Kidney epithelial cell (primary cell): ENCODE results near the gene PHACTR2. TPM values are rescaled to one million over a fixed set of nuclear protein-coding genes. Genes with fewer than 3 reads are reported as not detected.
"Not testable (repeated sequence)": the region's sequence is repeated elsewhere in the genome, so short reads cannot be mapped to it uniquely, and the experiment has no call there.

Experiments
- DNase-seq: peaks from one replicate; pipeline ENCODE4 v3.0.0-alpha.2; 2010; ENCODE audit warnings: low read depth
- H3K27me3 ChIP-seq: 2 replicates; pipeline ENCODE4 v1.6.0; 2011; ENCODE audit warnings: low read length; ENCODE audit not compliant: control insufficient read depth, insufficient read depth
- H3K36me3 ChIP-seq: 2 replicates; pipeline ENCODE4 v1.5.1; 2011; ENCODE audit warnings: low read length; ENCODE audit not compliant: control insufficient read depth, insufficient read depth
- H3K4me3 ChIP-seq: 2 replicates; pipeline ENCODE4 v1.5.1; 2011; ENCODE audit warnings: low read depth, mild to moderate bottlenecking, control low read depth, low read length
- CTCF ChIP-seq: IDR thresholded peaks from 2 replicates; pipeline ENCODE4 v1.5.1; 2011; ENCODE audit warnings: mild to moderate bottlenecking, moderate library complexity, low read length, control low read depth, inconsistent platforms; ENCODE audit not compliant: insufficient read depth, poor library complexity, severe bottlenecking
- total RNA-seq: library from RNA; depleted of rRNA; stranded (reverse); fragments of >200 nt; gene quantifications from 2 replicates; pipeline ENCODE4 v1.2.3, GENCODE V29; 2015

The PHACTR2 gene
- total RNA-seq, 1 donor from 2014 or later, result 19.6 TPM

DNA sequence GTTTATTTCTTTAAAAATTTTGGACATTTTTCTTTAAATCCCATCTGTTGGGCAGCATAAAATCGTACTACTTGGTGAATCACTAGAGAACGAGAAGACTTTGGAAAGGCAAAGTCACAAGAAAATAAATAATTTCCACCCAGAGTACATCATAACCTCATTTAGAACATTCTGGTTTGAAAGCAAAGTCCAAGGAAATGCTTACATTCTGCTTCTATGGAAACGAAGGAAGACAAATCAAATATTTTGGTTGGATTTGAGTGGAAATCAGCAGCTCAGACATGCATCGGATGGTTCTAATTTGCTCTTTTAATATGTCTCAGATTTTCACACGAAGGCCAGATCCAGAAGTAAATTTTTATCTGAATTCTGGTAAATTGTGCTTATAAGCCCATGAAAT, 104.7 kb downstream of the PHACTR2 start:
- Histone ChIP-seq H3K4me3 (no peak overlapping the region), H3K27me3 (no peaks in the 10 kb centered on the region), H3K36me3 (no peaks in the 10 kb centered on the region)
- DNase-seq, result no peak
- no peak for TF ChIP-seq CTCF

DNA sequence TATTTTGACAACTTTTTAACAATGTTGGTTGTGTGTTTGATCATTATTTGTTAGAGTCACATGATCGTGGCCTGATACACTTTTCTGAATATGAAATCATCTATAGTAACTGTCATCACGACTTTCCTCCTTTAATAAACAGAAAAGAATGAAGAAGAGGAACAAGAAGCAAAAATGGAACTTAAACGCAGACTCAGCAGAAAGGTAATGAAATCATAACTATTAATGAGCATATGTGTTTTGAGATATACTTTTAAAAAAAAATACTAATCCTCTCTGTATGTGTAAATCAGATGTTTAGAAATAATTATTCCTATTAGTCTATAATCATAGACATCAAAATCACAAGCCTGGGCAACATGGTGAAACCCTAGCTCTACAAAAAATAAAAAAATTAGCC, 105.3 kb downstream of the PHACTR2 start:
- Histone ChIP-seq H3K27me3 (no peaks in the 10 kb centered on the region), H3K4me3 (no peak overlapping the region), H3K36me3 (no peaks in the 10 kb centered on the region)
- TF ChIP-seq CTCF, result no peak
- DNase-seq, result no peak

DNA sequence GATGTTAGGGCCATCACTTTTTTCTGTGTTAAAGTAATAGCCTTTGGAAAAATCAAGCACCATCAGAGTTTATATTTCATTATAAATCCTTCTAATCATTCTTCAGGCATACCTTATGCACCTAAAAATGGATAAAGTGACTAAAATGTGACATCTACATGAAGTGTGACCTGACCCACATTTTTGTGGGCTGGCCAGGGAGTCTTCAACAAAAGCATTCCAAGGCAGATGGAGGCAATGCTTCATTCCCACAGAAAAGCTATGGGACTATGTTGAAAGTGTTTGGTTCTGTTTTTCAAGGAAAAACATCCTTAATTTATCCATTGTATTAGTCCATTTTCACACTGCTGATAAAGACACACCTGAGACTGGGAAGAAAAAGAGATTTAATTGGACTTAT, 106.6 kb downstream of the PHACTR2 start:
- no peaks in the 10 kb centered on the region for H3K36me3 ChIP-seq
- no peaks in the 10 kb centered on the region for H3K27me3 ChIP-seq
- H3K4me3 ChIP-seq, result no peak overlapping the region
- no peak for DNase-seq
- TF ChIP-seq CTCF, result no peak

DNA sequence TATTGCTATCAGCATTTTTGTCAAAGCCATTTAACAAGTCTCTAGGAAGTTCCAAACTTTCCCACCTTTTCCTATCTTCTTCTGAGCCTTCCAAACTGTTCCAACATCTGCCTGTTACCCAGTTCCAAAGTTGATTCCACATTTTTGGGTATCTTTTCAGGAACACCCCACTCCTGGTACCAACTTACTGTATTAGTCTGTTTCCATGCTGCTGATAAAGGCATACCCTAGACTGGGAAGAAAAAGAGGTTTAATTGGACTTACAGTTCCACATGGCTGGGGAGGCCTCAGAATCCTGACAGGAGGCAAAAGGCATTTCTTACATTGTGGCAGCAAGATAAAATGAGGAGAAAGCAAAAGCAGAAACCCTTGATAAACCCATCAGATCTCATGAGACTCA, 108.6 kb downstream of the PHACTR2 start:
- not testable (repeated sequence) for DNase-seq

DNA sequence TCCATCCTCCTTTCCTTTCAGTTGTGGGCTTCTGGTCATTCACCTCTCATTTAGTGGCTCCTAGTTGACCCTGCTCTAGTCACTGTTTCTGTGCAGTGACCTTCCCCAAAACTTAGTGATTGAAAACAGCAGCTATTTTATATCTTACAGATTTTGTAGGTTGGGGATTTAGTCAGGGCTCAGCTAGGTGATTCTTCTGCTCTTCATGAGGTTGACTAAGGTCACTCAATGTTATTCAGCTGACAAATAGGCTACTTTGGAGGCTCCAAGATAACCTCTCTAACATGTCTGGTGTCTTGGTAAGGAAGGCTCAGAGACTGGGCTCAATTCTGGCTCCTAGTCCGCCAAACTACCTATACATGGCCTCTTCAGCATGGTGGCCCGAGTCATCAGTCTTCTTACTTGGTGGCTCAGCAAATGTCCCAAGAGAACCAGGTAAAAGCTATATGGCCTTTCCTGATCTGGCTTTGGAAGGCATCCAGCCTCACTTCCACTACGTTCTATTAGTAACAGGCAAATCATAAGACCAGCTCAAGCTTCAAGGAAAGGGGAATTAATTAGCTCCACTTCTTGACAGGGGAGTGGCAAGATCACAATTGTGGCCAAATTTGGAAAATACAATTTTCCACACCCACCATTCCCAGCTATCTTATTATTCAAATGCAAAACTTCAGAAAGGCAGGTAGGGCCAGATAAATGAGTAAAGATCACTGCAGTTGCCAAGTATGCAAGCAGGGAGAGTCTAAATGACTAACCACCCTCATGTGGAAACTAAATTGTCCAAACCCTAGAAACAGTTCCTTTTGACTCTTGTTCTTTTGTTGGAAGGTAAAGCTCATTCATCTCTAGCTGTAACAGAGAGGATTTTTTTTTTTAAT, 114.9 kb downstream of the PHACTR2 start:
- no peak for DNase-seq
- Histone ChIP-seq H3K4me3 (no peak overlapping the region), H3K36me3 (no peaks in the 10 kb centered on the region), H3K27me3 (no peaks in the 10 kb centered on the region)
- no peak for TF ChIP-seq CTCF

More for the DNA sequence above, 108.6 kb downstream of the PHACTR2 start:
- not testable (repeated sequence) for H3K4me3 ChIP-seq, H3K27me3 ChIP-seq, H3K36me3 ChIP-seq

DNA sequence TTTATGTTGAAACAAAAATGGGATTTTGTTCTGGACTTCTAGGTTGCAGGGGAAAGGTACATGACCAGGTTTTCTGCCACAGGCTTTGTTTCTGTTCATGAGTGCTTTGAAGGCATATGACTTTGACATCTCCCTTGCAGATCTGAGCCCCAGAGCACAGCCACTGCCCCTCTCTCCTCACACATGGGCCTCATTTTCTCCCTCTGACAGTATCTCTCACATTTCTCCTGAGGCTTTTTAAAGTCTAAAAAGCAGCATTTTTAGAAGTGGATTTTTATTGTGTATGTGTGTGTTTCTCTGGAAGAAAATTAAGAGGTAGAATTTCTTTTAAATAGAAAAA, 115.5 kb downstream of the PHACTR2 start:
- TF ChIP-seq CTCF, result no peak
- no peak for DNase-seq
- H3K36me3 ChIP-seq, result no peaks in the 10 kb centered on the region
- H3K27me3 ChIP-seq, result no peaks in the 10 kb centered on the region
- no peak overlapping the region for H3K4me3 ChIP-seq

DNA sequence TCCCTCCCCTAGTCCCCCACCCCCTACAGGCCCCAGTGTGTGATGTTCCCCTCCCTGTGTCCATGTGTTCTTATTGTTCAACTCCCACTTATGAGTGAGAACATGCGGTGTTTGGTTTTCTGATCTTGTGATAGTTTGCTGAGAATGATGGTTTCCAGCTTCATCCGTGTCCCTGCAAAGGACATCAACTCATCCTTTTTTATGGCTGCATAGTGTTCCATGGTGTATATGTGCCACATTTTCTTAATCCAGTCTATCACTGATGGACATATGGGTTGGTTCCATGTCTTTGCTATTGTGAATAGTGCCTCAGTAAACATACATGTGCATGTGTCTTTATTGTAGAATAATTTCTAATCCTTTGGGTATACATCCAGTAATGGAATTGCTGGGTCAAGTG, 118.8 kb downstream of the PHACTR2 start:
- DNase-seq, H3K4me3 ChIP-seq, H3K27me3 ChIP-seq, H3K36me3 ChIP-seq: not testable (repeated sequence)

DNA sequence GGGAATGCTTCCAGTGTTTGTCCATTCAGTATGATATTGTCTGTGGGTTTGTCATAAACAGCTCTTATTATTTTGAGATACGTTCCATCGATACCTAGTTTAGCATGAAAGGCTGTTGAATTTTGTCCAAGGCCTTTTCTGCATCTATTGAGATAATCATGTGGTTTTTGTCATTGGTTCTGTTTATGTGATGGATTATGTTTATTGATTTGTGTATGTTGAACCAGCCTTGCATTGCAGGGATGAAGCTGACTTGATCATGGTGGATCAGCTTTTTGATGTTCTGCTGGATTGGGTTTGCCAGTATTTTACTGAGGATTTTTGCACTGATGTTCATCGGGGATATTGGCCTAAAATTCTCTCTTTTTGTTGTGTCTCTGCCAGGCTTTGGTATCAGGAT, 120.7 kb downstream of the PHACTR2 start:
- not testable (repeated sequence) for H3K4me3 ChIP-seq, H3K27me3 ChIP-seq, DNase-seq, H3K36me3 ChIP-seq
